ENCODE data around the gene GRIK2. TPM values are rescaled to one million over a fixed set of nuclear protein-coding genes. Genes with fewer than 3 reads are reported as not detected.

Gene GRIK2
- polyA plus RNA-seq, 1 of the 3 experiments (the other 2 are of a cell fraction): 0.30 TPM

GRCh38 chr6:101986476-101986875 lies 593.0 kb downstream of the GRIK2 start:
- ChIA-PET POLR2A (no interaction called here), CTCF (no interaction called here)
- Histone ChIP-seq H3K9ac (no peak overlapping the region), H3K27ac (ENCODE audit: low read depth in 2 of 2, low read length in 1 of 2) (no peak overlapping the region), H3K9me3 (no peaks in the 10 kb centered on the region), H3K4me3 (ENCODE audit: low read depth in 2 of 2, low read length in 1 of 2) (no peak overlapping the region), H3K4me2 (no peak overlapping the region), H3K9me2 (no peaks in the 10 kb centered on the region), H3K79me2 (ENCODE audit: insufficient read depth) (no peaks in the 10 kb centered on the region), H3F3A (replicated peaks; ENCODE audit: insufficient read depth) (no peaks in the 10 kb centered on the region), H4K20me1 (ENCODE audit: insufficient read depth) (no peaks in the 10 kb centered on the region), H2AFZ (ENCODE audit: low read depth) (no peak overlapping the region), H3K36me3 (replicated peaks in 1 of 2; ENCODE audit: control insufficient read depth in 1 of 2, insufficient read depth in 2 of 2, low read length in 1 of 2) (no peaks in the 10 kb centered on the region), H3K4me1 (ENCODE audit: control insufficient read depth in 1 of 2, insufficient read depth in 2 of 2, low read depth in 1 of 2, low read length in 1 of 2) (no peaks in the 10 kb centered on the region; a peak in 1 of 4 replicates), H3K27me3 (ENCODE audit: insufficient read depth) (no peaks in the 10 kb centered on the region)
- no peak for DNase-seq
- no peak for TF ChIP-seq CHD2 (IDR thresholded peaks at IDR 0.05; ENCODE audit: low read length, partially characterized antibody)
- no peak for TF ChIP-seq CTCF (IDR thresholded peaks at IDR 0.05)
- no peak for TF ChIP-seq FOSL2 (IDR thresholded peaks at IDR 0.05; ENCODE audit: borderline replicate concordance, low read depth)
- TF ChIP-seq PBX3 (IDR thresholded peaks at IDR 0.05): no peak
- no peak for TF ChIP-seq RXRA (IDR thresholded peaks at IDR 0.05; ENCODE audit: borderline replicate concordance, low read depth)
- TF ChIP-seq GABPA (IDR thresholded peaks at IDR 0.05; ENCODE audit: low read depth): no peak
- no peak for TF ChIP-seq FOXJ3 (CRISPR knock-in tag; IDR thresholded peaks at IDR 0.05)
- no peak for TF ChIP-seq JUND (IDR thresholded peaks at IDR 0.05)
- TF ChIP-seq TCF12 (IDR thresholded peaks at IDR 0.05): no peak
- TF ChIP-seq MXI1 (IDR thresholded peaks at IDR 0.05; ENCODE audit: low read depth, low read length): no peak
- TF ChIP-seq NRF1 (IDR thresholded peaks at IDR 0.05; ENCODE audit: low read depth, low read length): no peak
- no peak for TF ChIP-seq IRF3 (IDR thresholded peaks at IDR 0.05; ENCODE audit: low read depth, low read length)
- TF ChIP-seq GATA2 (CRISPR knock-in tag; IDR thresholded peaks at IDR 0.05): no peak
- no peak for TF ChIP-seq EZH2phosphoT487 (IDR thresholded peaks at IDR 0.05; ENCODE audit: borderline replicate concordance, low read depth)
- no peak for TF ChIP-seq ZBTB33 (IDR thresholded peaks at IDR 0.05; ENCODE audit: borderline replicate concordance, low read depth)
- TF ChIP-seq ELF1 (IDR thresholded peaks at IDR 0.05): no peak
- TF ChIP-seq SMC3 (IDR thresholded peaks at IDR 0.05; ENCODE audit: low read depth, low read length): no peak
- no peak for TF ChIP-seq TAF1 (IDR thresholded peaks at IDR 0.05; ENCODE audit: borderline replicate concordance, low read depth, low read length)
- TF ChIP-seq RCOR1 (IDR thresholded peaks at IDR 0.05; ENCODE audit: low read length): no peak
- no peak for TF ChIP-seq NFIC (IDR thresholded peaks at IDR 0.05; ENCODE audit: borderline replicate concordance)
- WGBS (ENCODE audit: low lambda C conversion rate): 67% methylated on average over 3 of the region's 3 CpGs
